GM19239 (cell line): Measurements from ENCODE around the gene HDGFL1.

Experiments
- DNase-seq: peaks from one replicate; pipeline ENCODE4 v3.0.0; 2011; ENCODE audit warnings: low spot score; ENCODE audit not compliant: insufficient read length
- FAIRE-seq: peaks from 2 replicates; lab custom pipeline; 2011; peaks lifted over from hg19 to GRCh38; lab: Jason Lieb, UNC

Gene HDGFL1

GRCh38 chr6:22569281-22570184, at the start of gene HDGFL1:
Gene HDGFL1 (plus strand): TSS chr6:22569566. CDS start chr6:22569576, 10 bp downstream.
- no peak for FAIRE-seq
- DNase-seq, result no peak

- FAIRE-seq, result no peak
- DNase-seq, result no peak
Observed at GRCh38 chr6:22521035-22521434, 48.3 kb upstream of the HDGFL1 start.

GRCh38 chr6:22526736-22527135, 42.6 kb upstream of the HDGFL1 start:
- FAIRE-seq (no peak), DNase-seq (no peak)

GRCh38 chr6:22529866-22530265, 39.5 kb upstream of the HDGFL1 start:
- FAIRE-seq, result no peak
- no peak for DNase-seq

GRCh38 chr6:22530506-22530905, 38.9 kb upstream of the HDGFL1 start:
- DNase-seq (no peak), FAIRE-seq (no peak)

GRCh38 chr6:22536122-22536521, 33.2 kb upstream of the HDGFL1 start:
- no peak for DNase-seq
- no peak for FAIRE-seq

GRCh38 chr6:22544476-22544875, 24.9 kb upstream of the HDGFL1 start:
- FAIRE-seq (no peak), DNase-seq (no peak)

GRCh38 chr6:22545051-22545450, 24.3 kb upstream of the HDGFL1 start:
- no peak for FAIRE-seq
- no peak for DNase-seq

GRCh38 chr6:22546236-22546635, 23.1 kb upstream of the HDGFL1 start:
- DNase-seq, result no peak
- no peak for FAIRE-seq

GRCh38 chr6:22550971-22551670, 18.2 kb upstream of the HDGFL1 start:
- no peak for FAIRE-seq
- no peak for DNase-seq

- FAIRE-seq (no peak), DNase-seq (no peak)
Observed at GRCh38 chr6:22556266-22556665, 13.1 kb upstream of the HDGFL1 start.

GRCh38 chr6:22557007-22557406, 12.4 kb upstream of the HDGFL1 start:
- DNase-seq (no peak), FAIRE-seq (no peak)

- DNase-seq, result no peak
- FAIRE-seq, result no peak
Observed at GRCh38 chr6:22558288-22558882, 11.0 kb upstream of the HDGFL1 start.

GRCh38 chr6:22568854-22569253, 512 bp upstream of the HDGFL1 start:
- no peak for DNase-seq
- no peak for FAIRE-seq

GRCh38 chr6:22570185-22570551, 802 bp downstream of the HDGFL1 start:
- FAIRE-seq, result no peak
- DNase-seq, result no peak

- DNase-seq, result no peak
- no peak for FAIRE-seq
Observed at GRCh38 chr6:22575190-22575589, 5.8 kb downstream of the HDGFL1 start.

GRCh38 chr6:22579439-22579838, 10.1 kb downstream of the HDGFL1 start:
- no peak for FAIRE-seq
- no peak for DNase-seq

- FAIRE-seq (no peak), DNase-seq (no peak)
Observed at GRCh38 chr6:22580337-22580736, 11.0 kb downstream of the HDGFL1 start.

GRCh38 chr6:22582417-22583205, 13.2 kb downstream of the HDGFL1 start:
- DNase-seq, result no peak
- no peak for FAIRE-seq

GRCh38 chr6:22583230-22583629, 13.9 kb downstream of the HDGFL1 start:
- FAIRE-seq (no peak), DNase-seq (no peak)
